ENCODE data around the gene CMTM7. TPM values are rescaled to one million over a fixed set of nuclear protein-coding genes. Genes with fewer than 3 reads are reported as not detected.

Gene CMTM7
- total RNA-seq, 4 donors from 2014 or later = 9.8 to 12.3 (median 11.4) TPM

DNA sequence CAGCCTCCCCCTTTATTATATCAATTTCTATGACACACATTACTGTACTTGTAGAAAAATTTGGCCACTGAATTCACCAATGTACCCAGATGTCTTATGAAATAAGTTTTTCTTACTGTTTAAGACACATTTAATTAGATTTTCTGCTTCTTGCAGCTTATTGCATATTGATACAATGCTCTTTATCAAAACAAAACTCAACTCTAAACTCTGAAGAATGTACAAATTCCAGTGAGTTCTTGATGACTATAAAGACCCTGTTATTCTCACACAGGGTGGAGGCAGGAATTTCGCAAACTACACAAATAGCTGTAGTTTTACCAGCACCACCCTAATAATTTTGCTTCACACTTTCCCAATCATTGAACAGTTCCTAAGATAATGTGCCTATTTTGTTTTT lies 89.0 kb downstream of the CMTM7 start:
- no peak for DNase-seq (ENCODE audit: low spot score in 2 of 2)
- 76 to 77% methylated on average over 1 of the region's 1 CpG for WGBS, 2 donors
- TF ChIP-seq, protein P1, sequence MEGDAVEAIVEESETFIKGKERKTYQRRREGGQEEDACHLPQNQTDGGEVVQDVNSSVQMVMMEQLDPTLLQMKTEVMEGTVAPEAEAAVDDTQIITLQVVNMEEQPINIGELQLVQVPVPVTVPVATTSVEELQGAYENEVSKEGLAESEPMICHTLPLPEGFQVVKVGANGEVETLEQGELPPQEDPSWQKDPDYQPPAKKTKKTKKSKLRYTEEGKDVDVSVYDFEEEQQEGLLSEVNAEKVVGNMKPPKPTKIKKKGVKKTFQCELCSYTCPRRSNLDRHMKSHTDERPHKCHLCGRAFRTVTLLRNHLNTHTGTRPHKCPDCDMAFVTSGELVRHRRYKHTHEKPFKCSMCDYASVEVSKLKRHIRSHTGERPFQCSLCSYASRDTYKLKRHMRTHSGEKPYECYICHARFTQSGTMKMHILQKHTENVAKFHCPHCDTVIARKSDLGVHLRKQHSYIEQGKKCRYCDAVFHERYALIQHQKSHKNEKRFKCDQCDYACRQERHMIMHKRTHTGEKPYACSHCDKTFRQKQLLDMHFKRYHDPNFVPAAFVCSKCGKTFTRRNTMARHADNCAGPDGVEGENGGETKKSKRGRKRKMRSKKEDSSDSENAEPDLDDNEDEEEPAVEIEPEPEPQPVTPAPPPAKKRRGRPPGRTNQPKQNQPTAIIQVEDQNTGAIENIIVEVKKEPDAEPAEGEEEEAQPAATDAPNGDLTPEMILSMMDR (IDR thresholded peaks at IDR 0.05) = no peak
- no peak for TF ChIP-seq POLR2A (IDR thresholded peaks at IDR 0.05)
- no peak overlapping the region for H3K4me3 ChIP-seq (ENCODE audit: low read depth, poor library complexity, severe bottlenecking)
- intact Hi-C loops (cut with DNase I; ENCODE audit: low total_unique reads) = no loop called here

- 91 to 97% methylated on average over 3 of the region's 3 CpGs for WGBS, 2 donors
- no peak overlapping the region for H3K4me3 ChIP-seq (ENCODE audit: low read depth, poor library complexity, severe bottlenecking)
These were observed 90.4 kb downstream of the CMTM7 start for GRCh38 chr3:32481791-32482631.

DNA sequence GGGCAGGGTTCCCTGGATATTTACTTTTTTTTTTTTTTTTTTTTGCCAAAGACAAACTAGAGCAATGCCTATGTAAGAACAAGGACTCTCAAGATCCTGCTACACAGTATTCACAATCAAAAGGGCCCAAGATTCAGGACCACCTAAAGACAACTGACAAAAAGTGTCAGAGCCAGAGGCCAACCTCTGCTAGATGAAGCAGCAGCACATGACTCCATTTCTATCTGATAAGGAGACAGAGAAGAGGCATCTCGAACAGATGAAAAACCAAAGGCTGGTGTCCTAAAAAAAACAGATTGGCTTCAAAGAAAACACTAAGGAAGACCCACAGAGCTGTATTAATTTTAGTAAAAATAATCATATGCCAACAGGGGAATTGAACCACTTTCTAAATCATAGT lies 91.0 kb downstream of the CMTM7 start:
- intact Hi-C loops (cut with DNase I; ENCODE audit: low total_unique reads) = no loop called here
- TF ChIP-seq, protein P1 (IDR thresholded peaks at IDR 0.05) = no peak
- TF ChIP-seq POLR2A (IDR thresholded peaks at IDR 0.05) = no peak
- no peak for DNase-seq (ENCODE audit: low spot score in 2 of 2)
- 86 to 93% methylated on average over 1 of the region's 1 CpG for WGBS, 2 donors
- no peak overlapping the region for H3K4me3 ChIP-seq (ENCODE audit: low read depth, poor library complexity, severe bottlenecking)

More at GRCh38 chr3:32481791-32482631, 90.4 kb downstream of the CMTM7 start:
- intact Hi-C loops (cut with DNase I; ENCODE audit: low total_unique reads) = no loop called here
- DNase-seq (ENCODE audit: low spot score in 2 of 2) = no peak
- TF ChIP-seq, protein P1 (IDR thresholded peaks at IDR 0.05) = no peak
- TF ChIP-seq POLR2A (IDR thresholded peaks at IDR 0.05) = no peak

DNA sequence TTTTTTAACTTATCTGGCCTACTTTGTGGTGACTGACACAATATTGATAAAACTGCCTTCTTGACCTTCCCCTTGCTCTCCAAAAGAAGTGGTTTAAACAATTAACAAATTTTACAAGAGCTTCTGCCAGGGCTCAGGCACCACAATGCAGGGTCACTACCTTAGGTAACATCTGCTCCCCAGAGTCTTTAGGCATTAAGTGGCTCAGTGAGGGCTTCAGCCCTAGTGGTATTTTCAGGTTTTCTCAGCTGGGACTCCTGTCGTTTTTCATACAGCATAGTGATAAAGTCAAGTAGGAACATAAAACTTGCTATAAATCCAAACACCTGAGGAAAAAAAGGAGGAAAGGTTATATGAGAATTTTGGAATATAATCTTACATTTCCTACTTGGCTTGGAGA lies 92.1 kb downstream of the CMTM7 start:
- no peak for TF ChIP-seq POLR2A (IDR thresholded peaks at IDR 0.05)
- TF ChIP-seq, protein P1 (IDR thresholded peaks at IDR 0.05) = no peak
- intact Hi-C loops (cut with DNase I; ENCODE audit: low total_unique reads) = no loop called here
- 45 to 54% methylated on average over 1 of the region's 1 CpG for WGBS, 2 donors
- DNase-seq (ENCODE audit: low spot score in 2 of 2) = no peak
- H3K4me3 ChIP-seq (ENCODE audit: low read depth, poor library complexity, severe bottlenecking) = no peak overlapping the region

- DNase-seq (ENCODE audit: low spot score in 2 of 2) = no peak
- no peak for TF ChIP-seq POLR2A (IDR thresholded peaks at IDR 0.05)
- TF ChIP-seq, protein P1 (IDR thresholded peaks at IDR 0.05) = no peak
- no peak overlapping the region for H3K4me3 ChIP-seq (ENCODE audit: low read depth, poor library complexity, severe bottlenecking)
- WGBS, 2 donors = 81 to 91% methylated on average over 6 of the region's 6 CpGs
- intact Hi-C loops (cut with DNase I; ENCODE audit: low total_unique reads) = no loop called here
These were observed 92.8 kb downstream of the CMTM7 start for GRCh38 chr3:32484436-32484835.
